Tibial nerve (tissue), 3 donors: ENCODE measurements around the gene MAP3K7CL.

Experiments
- POLR2A ChIP-seq, 2 donors: fragments of 450-650 bp; IDR thresholded peaks; one replicate each; pipeline ENCODE4 v1.6.1; 2017; ENCODE audit warnings: antibody characterized with exemption in 2 of 2, mild to moderate bottlenecking in 2 of 2, moderate library complexity in 2 of 2
- TF ChIP-seq, protein P1 (sequence below), 5 experiments: fragments of 200-600 bp in 3 of 5; fragments of 450-650 bp in 2 of 5; sonication (generic) in 3 of 5; IDR thresholded peaks; one replicate each; pipeline ENCODE4 v1.5.1; 2016 to 2019; ENCODE audit warnings: antibody characterized with exemption in 5 of 5, mild to moderate bottlenecking in 3 of 5, moderate library complexity in 2 of 5

DNA sequence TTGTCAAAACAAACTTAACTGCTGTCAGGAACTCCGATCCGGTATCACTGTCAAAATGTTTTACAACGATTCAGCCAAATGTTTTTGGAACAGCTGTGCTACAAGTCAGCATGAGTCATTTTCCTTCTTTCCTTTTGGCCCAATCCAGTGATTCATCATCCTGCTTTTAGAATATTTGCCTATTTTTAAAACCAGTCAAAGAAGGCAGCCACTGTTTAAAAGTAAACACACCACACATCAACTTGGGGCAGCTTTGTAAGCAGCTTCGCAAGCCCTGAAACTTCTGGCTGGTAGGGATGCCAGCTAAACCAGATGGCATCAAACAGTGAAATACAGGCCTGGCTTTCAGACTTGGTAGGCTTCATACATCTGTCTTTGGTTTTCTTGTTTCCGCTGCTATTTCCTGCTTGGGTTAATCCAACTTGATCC lies 14.9 kb downstream of the MAP3K7CL start:
- TF ChIP-seq, protein P1, sequence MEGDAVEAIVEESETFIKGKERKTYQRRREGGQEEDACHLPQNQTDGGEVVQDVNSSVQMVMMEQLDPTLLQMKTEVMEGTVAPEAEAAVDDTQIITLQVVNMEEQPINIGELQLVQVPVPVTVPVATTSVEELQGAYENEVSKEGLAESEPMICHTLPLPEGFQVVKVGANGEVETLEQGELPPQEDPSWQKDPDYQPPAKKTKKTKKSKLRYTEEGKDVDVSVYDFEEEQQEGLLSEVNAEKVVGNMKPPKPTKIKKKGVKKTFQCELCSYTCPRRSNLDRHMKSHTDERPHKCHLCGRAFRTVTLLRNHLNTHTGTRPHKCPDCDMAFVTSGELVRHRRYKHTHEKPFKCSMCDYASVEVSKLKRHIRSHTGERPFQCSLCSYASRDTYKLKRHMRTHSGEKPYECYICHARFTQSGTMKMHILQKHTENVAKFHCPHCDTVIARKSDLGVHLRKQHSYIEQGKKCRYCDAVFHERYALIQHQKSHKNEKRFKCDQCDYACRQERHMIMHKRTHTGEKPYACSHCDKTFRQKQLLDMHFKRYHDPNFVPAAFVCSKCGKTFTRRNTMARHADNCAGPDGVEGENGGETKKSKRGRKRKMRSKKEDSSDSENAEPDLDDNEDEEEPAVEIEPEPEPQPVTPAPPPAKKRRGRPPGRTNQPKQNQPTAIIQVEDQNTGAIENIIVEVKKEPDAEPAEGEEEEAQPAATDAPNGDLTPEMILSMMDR (IDR thresholded peaks at IDR 0.05): no peak
- TF ChIP-seq POLR2A (IDR thresholded peaks at IDR 0.05): no peak
